NOMO-1 treated with DMSO at 0.1 percent for 48 hours (cell line): ENCODE results near the gene TRAF3IP1.

Experiments used
- DNase-seq: peaks from one replicate; lab custom pipeline; 2025; ENCODE audit not compliant: unreplicated experiment; lab: John Stamatoyannopoulos, UW

Gene TRAF3IP1

GRCh38 chr2:238423561-238424312 is 103.4 kb downstream of the TRAF3IP1 start:
- DNase-seq: no peak

GRCh38 chr2:238424313-238424700 is 104.0 kb downstream of the TRAF3IP1 start:
- no peak for DNase-seq

- no peak for DNase-seq
Measured at GRCh38 chr2:238425505-238425978, 105.2 kb downstream of the TRAF3IP1 start.

GRCh38 chr2:238425979-238426567 is 105.8 kb downstream of the TRAF3IP1 start:
- DNase-seq: peak; percentile 28

GRCh38 chr2:238426568-238427434 is 106.5 kb downstream of the TRAF3IP1 start, which contains the start of gene ASB1:
Gene ASB1, plus strand, starts transcription at chr2:238426927. Its CDS starts 144 bp downstream, at chr2:238427071.
- peak; percentile 45 for DNase-seq

- DNase-seq: no peak
Measured at GRCh38 chr2:238427435-238428162, 107.3 kb downstream of the TRAF3IP1 start.

- no peak for DNase-seq
Measured at GRCh38 chr2:238428866-238429265, 108.5 kb downstream of the TRAF3IP1 start.

GRCh38 chr2:238430781-238431180 is 110.5 kb downstream of the TRAF3IP1 start:
- DNase-seq: no peak

- no peak for DNase-seq
Measured at GRCh38 chr2:238431456-238431855, 111.1 kb downstream of the TRAF3IP1 start.

- no peak for DNase-seq
Measured at GRCh38 chr2:238433300-238433915, 113.1 kb downstream of the TRAF3IP1 start.

GRCh38 chr2:238433941-238434845 is 113.9 kb downstream of the TRAF3IP1 start:
- no peak for DNase-seq

GRCh38 chr2:238434846-238435751 is 114.8 kb downstream of the TRAF3IP1 start:
- DNase-seq: peak; percentile 26

GRCh38 chr2:238435752-238436096 is 115.4 kb downstream of the TRAF3IP1 start:
- no peak for DNase-seq

GRCh38 chr2:238438856-238439849 is 118.8 kb downstream of the TRAF3IP1 start:
- DNase-seq: no peak

GRCh38 chr2:238439917-238440316 is 119.6 kb downstream of the TRAF3IP1 start:
- DNase-seq: no peak

GRCh38 chr2:238440331-238440730 is 120.0 kb downstream of the TRAF3IP1 start:
- no peak for DNase-seq

- no peak for DNase-seq
Measured at GRCh38 chr2:238440767-238441166, 120.4 kb downstream of the TRAF3IP1 start.
